OCI-LY7 (cell line): Measurements from ENCODE around the gene EDEM1. TPM values are rescaled to one million over a fixed set of nuclear protein-coding genes. Genes with fewer than 3 reads are reported as not detected.

Experiments used
- BruUV-seq: library from RNA; stranded (reverse); fragments of 400-500 nt; replicated peaks from 2 replicates; lab custom pipeline; 2021; lab: Mats Ljungman, UMichigan
- CTCF ChIA-PET: fragments of 300-600 bp; sonication (Branson Sonifier 250); formaldehyde crosslinking; loops from one replicate; lab custom pipeline; 2022; ENCODE audit warnings: antibody characterized with exemption; ENCODE audit not compliant: unreplicated experiment; lab: Charles Lee
- POLR2A ChIA-PET: fragments of 300-600 bp; sonication (Branson Sonifier 250); formaldehyde crosslinking; loops from one replicate; lab custom pipeline; 2022; ENCODE audit warnings: antibody characterized with exemption; lab: Charles Lee
- DNase-seq: peaks from one replicate; pipeline ENCODE4 v3.0.0-alpha.2; 2015; ENCODE audit warnings: low spot score
- H2AFZ ChIP-seq: fragments of 200-600 bp; sonication (generic), shearing (Covaris generic); 2 replicates; pipeline ENCODE4 v1.6.1; 2014; ENCODE audit warnings: mild to moderate bottlenecking, antibody characterized with exemption, low read length, moderate library complexity
- H3K27ac ChIP-seq: fragments of 200-600 bp; sonication (generic); 2 replicates; pipeline ENCODE4 v1.5.1; 2014; ENCODE audit warnings: mixed run types, low read depth, mild to moderate bottlenecking, moderate library complexity, low read length, inconsistent platforms; ENCODE audit not compliant: poor library complexity, severe bottlenecking
- H3K36me3 ChIP-seq: fragments of 200-600 bp; sonication (generic); 2 replicates; pipeline ENCODE4 v1.6.1; 2014; ENCODE audit warnings: mild to moderate bottlenecking, antibody characterized with exemption, low read length, moderate library complexity, mixed read lengths; ENCODE audit not compliant: insufficient read depth
- H3K4me1 ChIP-seq: fragments of 200-600 bp; sonication (generic); 2 replicates; pipeline ENCODE4 v1.5.1; 2014; ENCODE audit warnings: mild to moderate bottlenecking, low read length; ENCODE audit not compliant: insufficient read depth, poor library complexity, severe bottlenecking
- H3K4me2 ChIP-seq: fragments of 200-600 bp; sonication (generic); 2 replicates; pipeline ENCODE4 v1.6.1; 2014; ENCODE audit warnings: mild to moderate bottlenecking, low read length
- H3K4me3 ChIP-seq: fragments of 200-600 bp; sonication (generic); 2 replicates; pipeline ENCODE4 v1.5.1; 2014; ENCODE audit warnings: mild to moderate bottlenecking, low read depth, low read length; ENCODE audit not compliant: poor library complexity, severe bottlenecking
- H3K79me2 ChIP-seq: fragments of 200-600 bp; sonication (generic); 2 replicates; pipeline ENCODE4 v1.6.1; 2016; ENCODE audit warnings: low read depth, mild to moderate bottlenecking, low read length, moderate library complexity, mixed read lengths; ENCODE audit not compliant: insufficient read depth
- H3K9me2 ChIP-seq: fragments of 200-600 bp; sonication (generic); 2 replicates; pipeline ENCODE4 v1.6.1; 2016; ENCODE audit warnings: mild to moderate bottlenecking, low read length, mixed read lengths; ENCODE audit not compliant: insufficient read depth
- H3K9me3 ChIP-seq: fragments of 200-600 bp; sonication (generic); 2 replicates; pipeline ENCODE4 v1.6.1; 2014; ENCODE audit warnings: mild to moderate bottlenecking, mixed run types, low read length, mixed read lengths
- H4K20me1 ChIP-seq: fragments of 200-600 bp; sonication (generic); 2 replicates; pipeline ENCODE4 v1.6.1; 2014; ENCODE audit warnings: mild to moderate bottlenecking, antibody characterized with exemption, low read length, moderate library complexity, mixed read lengths; ENCODE audit not compliant: insufficient read depth
- EZH2phosphoT487 ChIP-seq: fragments of 200-600 bp; sonication (generic); IDR thresholded peaks from 2 replicates; pipeline ENCODE4 v1.6.1; 2018; ENCODE audit warnings: low read depth, borderline replicate concordance, mild to moderate bottlenecking, mixed run types, antibody characterized with exemption, low read length, moderate library complexity, mixed read lengths
- intact Hi-C: fragments of 100-400 bp; cut with micrococcal nuclease; formaldehyde crosslinking; loops from one replicate; pipeline ENCODE4 v1.10.0; 2022; ENCODE audit not compliant: unreplicated experiment
- total RNA-seq, 2 experiments: library from RNA; depleted of rRNA in 1 of 2; stranded (reverse); fragments of >200 nt in 1 of 2; shearing (Covaris generic) in 1 of 2; gene quantifications; 2 replicates each; pipeline ENCODE4 v1.2.3, GENCODE V29; 2014 to 2022
- TF ChIP-seq, protein P1 (sequence below): fragments of 200-600 bp; sonication (generic); conservative IDR thresholded peaks from 2 replicates; pipeline ENCODE4 v1.5.1; 2014; ENCODE audit warnings: mild to moderate bottlenecking, antibody characterized with exemption, low read length, moderate library complexity, mixed read lengths

Gene EDEM1
- total RNA-seq, 2 experiments from 2014 or later, result 186 to 337 TPM

DNA sequence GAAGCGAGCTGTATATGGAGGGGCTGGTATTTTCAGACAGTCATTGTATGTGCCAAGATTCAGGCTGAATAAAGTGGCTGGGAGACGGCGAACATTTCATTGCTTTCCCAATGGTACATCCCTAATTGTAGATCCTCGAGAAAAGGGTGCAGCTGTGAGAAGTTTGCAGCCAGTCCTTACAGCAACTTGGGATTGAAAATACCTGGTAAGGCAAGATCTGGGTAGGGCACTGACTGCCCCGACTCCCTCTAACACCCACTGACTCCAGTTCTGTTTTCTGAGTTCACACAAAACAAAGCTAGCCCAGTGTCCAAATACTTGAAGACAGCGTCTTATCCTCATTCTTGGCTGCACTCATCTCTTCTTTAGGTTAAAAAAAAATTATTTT, 63.7 kb downstream of the EDEM1 start:
- Histone ChIP-seq H4K20me1 (no peaks in the 10 kb centered on the region), H3K4me3 (no peak overlapping the region), H3K36me3 (no peaks in the 10 kb centered on the region), H2AFZ (no peak overlapping the region), H3K9me2 (no peaks in the 10 kb centered on the region), H3K27ac (no peak overlapping the region), H3K4me2 (no peak overlapping the region), H3K9me3 (no peaks in the 10 kb centered on the region), H3K79me2 (no peaks in the 10 kb centered on the region), H3K4me1 (peaks cover 5% of the 10 kb centered on the region)
- intact Hi-C loops, result no loop called here
- no TSS peak for BruUV-seq
- ChIA-PET CTCF (no interaction called here), POLR2A (interaction anchor here (0.6 kb wide), 1 partner anchor 182 kb away, joined by 4 read pairs; no protein-coding TSS in a partner anchor)
- TF ChIP-seq, protein P1, sequence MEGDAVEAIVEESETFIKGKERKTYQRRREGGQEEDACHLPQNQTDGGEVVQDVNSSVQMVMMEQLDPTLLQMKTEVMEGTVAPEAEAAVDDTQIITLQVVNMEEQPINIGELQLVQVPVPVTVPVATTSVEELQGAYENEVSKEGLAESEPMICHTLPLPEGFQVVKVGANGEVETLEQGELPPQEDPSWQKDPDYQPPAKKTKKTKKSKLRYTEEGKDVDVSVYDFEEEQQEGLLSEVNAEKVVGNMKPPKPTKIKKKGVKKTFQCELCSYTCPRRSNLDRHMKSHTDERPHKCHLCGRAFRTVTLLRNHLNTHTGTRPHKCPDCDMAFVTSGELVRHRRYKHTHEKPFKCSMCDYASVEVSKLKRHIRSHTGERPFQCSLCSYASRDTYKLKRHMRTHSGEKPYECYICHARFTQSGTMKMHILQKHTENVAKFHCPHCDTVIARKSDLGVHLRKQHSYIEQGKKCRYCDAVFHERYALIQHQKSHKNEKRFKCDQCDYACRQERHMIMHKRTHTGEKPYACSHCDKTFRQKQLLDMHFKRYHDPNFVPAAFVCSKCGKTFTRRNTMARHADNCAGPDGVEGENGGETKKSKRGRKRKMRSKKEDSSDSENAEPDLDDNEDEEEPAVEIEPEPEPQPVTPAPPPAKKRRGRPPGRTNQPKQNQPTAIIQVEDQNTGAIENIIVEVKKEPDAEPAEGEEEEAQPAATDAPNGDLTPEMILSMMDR, result no peak
- no peak for TF ChIP-seq EZH2phosphoT487
- DNase-seq, result no peak

DNA sequence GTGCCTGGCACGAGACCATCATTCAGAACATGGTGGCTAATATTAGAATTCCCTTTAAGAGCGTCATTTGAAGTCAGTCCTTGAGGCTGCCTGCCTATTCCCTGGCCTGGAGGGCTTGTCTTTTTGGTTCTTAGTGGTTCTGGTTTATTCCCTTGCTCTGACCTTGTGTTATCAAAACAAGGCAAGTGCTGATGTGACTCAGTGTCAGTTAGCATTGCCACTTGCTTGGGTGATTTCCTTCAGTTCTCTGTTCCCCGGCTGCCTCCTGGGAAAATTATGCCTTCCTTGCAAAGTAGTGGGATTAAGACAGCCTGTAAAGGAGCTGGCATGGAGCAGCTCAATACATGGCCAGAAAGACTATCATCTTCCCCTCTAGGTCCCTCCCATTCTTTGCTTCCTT, 64.6 kb downstream of the EDEM1 start:
- Histone ChIP-seq H3K4me2 (no peak overlapping the region), H3K9me2 (no peaks in the 10 kb centered on the region), H4K20me1 (no peaks in the 10 kb centered on the region), H2AFZ (no peak overlapping the region), H3K4me3 (no peak overlapping the region), H3K27ac (no peak overlapping the region), H3K36me3 (no peaks in the 10 kb centered on the region), H3K79me2 (no peaks in the 10 kb centered on the region), H3K9me3 (no peaks in the 10 kb centered on the region), H3K4me1 (no peaks in the 10 kb centered on the region)
- intact Hi-C loops, result no loop called here
- TF ChIP-seq, protein P1, result no peak
- BruUV-seq, result no TSS peak
- ChIA-PET POLR2A (no interaction called here), CTCF (no interaction called here)
- no peak for DNase-seq

DNA sequence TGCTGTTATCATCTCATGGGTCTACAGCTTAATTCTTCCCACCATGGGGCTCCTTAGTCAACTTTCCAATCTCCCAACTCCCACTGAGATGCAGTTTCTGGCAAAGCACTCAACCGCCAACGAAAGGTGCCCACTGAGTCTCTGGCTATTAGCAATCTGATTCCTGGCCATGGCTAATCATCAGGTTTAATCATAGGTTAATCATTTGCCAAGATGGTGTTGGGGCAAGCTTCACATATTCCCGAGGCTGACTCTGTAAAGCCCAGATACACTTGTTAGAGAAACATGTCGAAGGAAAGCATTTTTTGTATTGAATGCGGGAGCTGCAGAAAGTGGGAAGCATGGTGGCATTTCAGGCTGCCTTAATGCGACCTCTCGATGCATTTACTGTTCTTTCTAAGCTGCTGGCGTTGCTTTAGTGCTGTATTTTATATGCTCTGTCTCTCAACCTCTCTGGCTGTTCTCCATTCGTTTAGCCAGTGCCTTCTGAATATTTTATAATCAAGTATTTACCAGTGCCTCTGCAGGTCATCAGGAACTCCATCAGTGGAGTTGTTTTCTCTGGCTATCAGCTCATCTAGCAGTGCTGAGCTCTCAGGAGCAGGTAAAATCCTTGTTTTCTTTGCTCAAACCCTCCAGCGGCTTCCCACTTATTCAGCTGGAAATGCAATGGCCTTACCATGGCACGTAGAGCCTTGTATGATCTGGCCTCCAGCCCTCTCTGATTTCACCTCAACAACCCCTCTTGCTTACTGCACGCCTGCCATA, 67.0 kb downstream of the EDEM1 start:
- BruUV-seq, result no TSS peak
- CTCF ChIA-PET, result no interaction called here
- POLR2A ChIA-PET, result interaction anchor here (1.1 kb wide), 1 partner anchor 12 kb away, joined by 3 read pairs; no protein-coding TSS in a partner anchor

More for the DNA sequence above, 67.0 kb downstream of the EDEM1 start:
- H3K4me1 ChIP-seq, result no peaks in the 10 kb centered on the region
- TF ChIP-seq EZH2phosphoT487, result no peak
- TF ChIP-seq, protein P1, result no peak
- no peak for DNase-seq
- no peak overlapping the region for H2AFZ ChIP-seq
- no peak overlapping the region for H3K27ac ChIP-seq
- H3K9me3 ChIP-seq, result no peaks in the 10 kb centered on the region
- no peaks in the 10 kb centered on the region for H4K20me1 ChIP-seq
- H3K36me3 ChIP-seq, result no peaks in the 10 kb centered on the region
- intact Hi-C loops, result no loop called here
- no peaks in the 10 kb centered on the region for H3K9me2 ChIP-seq
- no peak overlapping the region for H3K4me3 ChIP-seq
- no peaks in the 10 kb centered on the region for H3K79me2 ChIP-seq
- no peak overlapping the region for H3K4me2 ChIP-seq
